ENCODE data around the gene PGM1. TPM values are rescaled to one million over a fixed set of nuclear protein-coding genes. Genes with fewer than 3 reads are reported as not detected.

PGM1 gene
- total RNA-seq, 1 donor from 2014 or later: 30.8 TPM

GRCh38 chr1:63691701-63692425 is 98.7 kb downstream of the PGM1 start:
- DNase-seq (ENCODE audit: extremely low read depth, low read depth, low spot score): peak; percentile 83

- no peak for DNase-seq (ENCODE audit: extremely low read depth, low read depth, low spot score)
Observed at GRCh38 chr1:63693944-63694571, 100.8 kb downstream of the PGM1 start.

GRCh38 chr1:63698001-63698838 is 105.0 kb downstream of the PGM1 start:
- DNase-seq (ENCODE audit: extremely low read depth, low read depth, low spot score): peak; percentile 78

GRCh38 chr1:63701187-63701586 is 108.0 kb downstream of the PGM1 start:
- no peak for DNase-seq (ENCODE audit: extremely low read depth, low read depth, low spot score)

GRCh38 chr1:63703701-63704107 is 110.5 kb downstream of the PGM1 start:
- no peak for DNase-seq (ENCODE audit: extremely low read depth, low read depth, low spot score)

GRCh38 chr1:63704443-63704842 is 111.2 kb downstream of the PGM1 start:
- no peak for DNase-seq (ENCODE audit: extremely low read depth, low read depth, low spot score)

GRCh38 chr1:63705078-63705477 is 111.9 kb downstream of the PGM1 start:
- no peak for DNase-seq (ENCODE audit: extremely low read depth, low read depth, low spot score)

GRCh38 chr1:63709267-63709828 is 116.1 kb downstream of the PGM1 start:
- DNase-seq (ENCODE audit: extremely low read depth, low read depth, low spot score): no peak

Other genes starting within 250 kb of the PGM1 start
- gene ALG6, start 225.8 kb upstream of the PGM1 start, total RNA-seq: 8.5 and 11.0 TPM in 2 replicates
- 11.5 and 17.2 TPM in 2 replicates for gene ITGB3BP, start 70.2 kb upstream of the PGM1 start, total RNA-seq
- 2.4 and 5.2 TPM in 2 replicates for gene EFCAB7, start 69.9 kb upstream of the PGM1 start, total RNA-seq
- 20.7 and 28.5 TPM in 2 replicates for gene ROR1, start 180.6 kb downstream of the PGM1 start, total RNA-seq

Data from glomerular endothelial cell (primary cell).